ENCODE results near the gene ACVR2A.

DNA sequence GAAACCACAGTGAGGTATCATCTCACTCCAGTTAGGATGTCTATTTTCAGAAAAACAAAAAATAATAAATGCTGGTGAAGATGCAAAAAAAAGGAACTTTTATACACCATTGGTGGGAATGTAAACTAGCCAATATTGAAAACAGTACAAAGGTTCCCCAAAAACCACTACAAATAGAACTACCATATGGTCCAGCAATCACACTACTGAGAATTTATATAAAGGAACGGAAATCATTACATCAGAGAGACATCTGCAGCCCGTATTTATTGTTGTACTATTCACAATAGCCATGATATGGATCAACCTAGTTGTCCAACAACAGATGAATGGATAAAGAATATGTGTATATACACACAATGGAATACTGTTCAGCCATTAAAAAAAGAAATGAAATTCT, 123.7 kb downstream of the ACVR2A start:
- TF ChIP-seq, protein P1, sequence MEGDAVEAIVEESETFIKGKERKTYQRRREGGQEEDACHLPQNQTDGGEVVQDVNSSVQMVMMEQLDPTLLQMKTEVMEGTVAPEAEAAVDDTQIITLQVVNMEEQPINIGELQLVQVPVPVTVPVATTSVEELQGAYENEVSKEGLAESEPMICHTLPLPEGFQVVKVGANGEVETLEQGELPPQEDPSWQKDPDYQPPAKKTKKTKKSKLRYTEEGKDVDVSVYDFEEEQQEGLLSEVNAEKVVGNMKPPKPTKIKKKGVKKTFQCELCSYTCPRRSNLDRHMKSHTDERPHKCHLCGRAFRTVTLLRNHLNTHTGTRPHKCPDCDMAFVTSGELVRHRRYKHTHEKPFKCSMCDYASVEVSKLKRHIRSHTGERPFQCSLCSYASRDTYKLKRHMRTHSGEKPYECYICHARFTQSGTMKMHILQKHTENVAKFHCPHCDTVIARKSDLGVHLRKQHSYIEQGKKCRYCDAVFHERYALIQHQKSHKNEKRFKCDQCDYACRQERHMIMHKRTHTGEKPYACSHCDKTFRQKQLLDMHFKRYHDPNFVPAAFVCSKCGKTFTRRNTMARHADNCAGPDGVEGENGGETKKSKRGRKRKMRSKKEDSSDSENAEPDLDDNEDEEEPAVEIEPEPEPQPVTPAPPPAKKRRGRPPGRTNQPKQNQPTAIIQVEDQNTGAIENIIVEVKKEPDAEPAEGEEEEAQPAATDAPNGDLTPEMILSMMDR (IDR thresholded peaks at IDR 0.05) = no peak
- TF ChIP-seq POLR2AphosphoS5 (IDR thresholded peaks at IDR 0.05) = no peak
- TF ChIP-seq POLR2A (IDR thresholded peaks at IDR 0.05; ENCODE audit: low read depth) = no peak
- no peak for TF ChIP-seq EP300 (IDR thresholded peaks at IDR 0.05)
